NCI-H2081 (cell line): ENCODE data around the gene CACNA2D4.

Experiments
- DNase-seq, 2 experiments: peaks; one replicate each; lab custom pipeline; 2025; lab: John Stamatoyannopoulos, UW

Gene CACNA2D4

GRCh38 chr12:1888923-1889322, 29.5 kb downstream of the CACNA2D4 start:
- DNase-seq = no peak

- DNase-seq = no peak
Observed at GRCh38 chr12:1886396-1887008, 31.9 kb downstream of the CACNA2D4 start.

DNA sequence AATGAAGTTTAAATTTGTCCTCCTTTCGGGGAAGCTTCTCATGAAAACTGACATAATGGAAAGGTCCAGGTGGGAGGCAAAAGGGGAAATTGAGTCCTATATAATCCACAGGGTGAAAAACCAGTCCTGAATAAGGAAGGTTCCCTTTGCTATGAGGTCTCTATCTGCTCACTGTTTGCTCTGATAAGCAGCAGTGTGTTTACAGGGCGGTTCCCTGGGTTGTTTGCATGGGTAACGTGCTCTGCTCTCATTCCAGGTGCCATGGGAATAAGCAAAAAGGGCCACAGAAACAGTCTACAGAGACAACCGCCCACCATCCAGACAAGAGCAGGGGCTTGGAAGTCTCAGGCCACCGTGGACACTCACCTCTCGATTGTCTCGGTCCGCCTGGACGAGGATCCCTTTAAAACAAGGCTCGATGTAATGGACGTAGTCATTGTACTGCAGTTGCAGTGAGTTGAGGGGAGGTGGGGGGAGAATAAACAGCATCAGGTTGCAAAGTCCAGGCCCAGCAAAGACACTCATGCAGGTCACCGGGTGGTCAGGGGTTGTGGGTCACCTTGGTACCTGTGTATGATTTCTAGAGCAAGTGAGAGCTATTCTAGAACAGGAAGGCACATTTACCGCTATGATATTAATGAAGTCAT, 32.7 kb downstream of the CACNA2D4 start:
- DNase-seq = no peak

- no peak for DNase-seq
Observed at GRCh38 chr12:1885082-1885596, 33.3 kb downstream of the CACNA2D4 start.

DNA sequence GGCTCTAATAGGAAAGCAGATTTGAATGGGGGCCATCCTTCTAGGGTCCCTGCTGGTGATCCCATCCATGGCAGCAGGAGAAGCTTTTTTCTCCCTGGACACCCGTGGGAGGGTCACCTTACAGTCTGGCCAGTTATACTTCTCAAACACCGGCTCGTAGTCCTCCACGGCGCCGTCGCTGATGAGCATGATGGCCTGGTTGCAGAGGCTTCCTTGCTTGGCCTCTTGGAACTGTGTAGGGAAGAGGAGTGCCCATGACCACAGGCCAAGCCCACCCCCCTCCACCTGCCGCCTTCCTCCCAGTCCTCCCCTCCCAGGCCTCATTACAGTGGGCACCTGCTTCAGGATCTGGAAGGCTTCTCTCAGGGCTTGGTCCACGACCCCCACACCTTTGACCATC, 33.8 kb downstream of the CACNA2D4 start:
- no peak for DNase-seq

- DNase-seq = no peak
Observed at GRCh38 chr12:1883513-1883912, 34.9 kb downstream of the CACNA2D4 start.

- no peak for DNase-seq
Observed at GRCh38 chr12:1882850-1883470, 35.5 kb downstream of the CACNA2D4 start.

DNA sequence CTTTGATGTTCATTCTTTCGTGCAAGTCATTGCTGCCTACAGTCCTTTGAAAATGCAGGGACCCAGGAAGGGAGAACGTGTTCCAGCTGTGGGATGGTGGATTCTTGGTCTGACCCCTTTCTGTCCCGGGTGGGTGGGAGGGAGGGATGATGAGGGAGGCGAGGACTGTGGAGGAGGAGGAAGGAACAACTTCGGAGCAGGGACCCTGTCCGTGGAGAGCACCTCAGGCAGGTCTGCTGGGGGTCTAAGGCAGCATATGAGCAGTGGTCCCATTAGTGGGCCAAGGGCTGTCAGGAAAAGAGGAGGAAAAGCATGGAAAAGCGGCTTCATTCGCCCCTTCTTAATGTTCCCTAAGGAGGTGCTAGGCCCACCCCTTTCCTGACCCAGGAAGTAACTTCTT, 36.0 kb downstream of the CACNA2D4 start:
- DNase-seq = no peak

DNA sequence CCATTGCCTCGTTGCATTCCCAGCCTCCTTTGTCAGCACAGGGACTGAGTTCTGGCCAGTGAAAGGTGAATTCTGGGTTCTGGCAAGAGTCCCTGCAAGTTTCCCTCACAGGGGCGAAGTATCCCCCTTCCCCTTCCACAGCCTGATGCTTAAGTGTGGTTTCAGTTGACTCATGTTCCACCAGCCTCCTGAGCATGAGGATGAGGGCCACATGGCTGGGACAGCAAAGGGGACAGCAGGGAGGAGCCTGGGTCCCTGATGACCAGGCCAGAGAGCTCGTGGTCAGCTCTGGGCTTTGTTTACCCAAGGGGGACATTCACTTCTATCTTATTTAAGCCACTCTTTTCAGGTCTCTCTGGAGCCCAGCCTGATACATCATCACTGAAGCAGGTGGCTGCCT, 36.5 kb downstream of the CACNA2D4 start:
- no peak for DNase-seq

DNA sequence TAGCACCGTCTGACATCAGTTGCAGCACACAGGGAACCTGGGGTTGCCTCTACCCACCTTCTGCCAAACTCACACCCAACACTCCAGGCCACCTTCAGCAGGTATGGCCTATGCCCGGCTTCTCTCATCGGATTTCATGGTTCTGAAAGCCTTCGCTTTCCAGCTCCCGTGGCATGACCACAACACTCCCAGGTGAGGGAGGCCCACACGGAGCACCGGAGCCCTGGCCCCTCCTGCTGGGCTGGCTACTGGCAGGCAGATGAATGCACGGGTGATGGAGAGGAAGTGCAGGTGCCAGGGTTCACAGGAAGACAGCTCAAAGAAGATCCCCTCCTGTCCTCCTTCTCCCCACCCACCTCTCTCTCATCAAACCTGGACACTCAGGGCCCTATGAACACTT, 37.2 kb downstream of the CACNA2D4 start:
- no peak for DNase-seq

DNA sequence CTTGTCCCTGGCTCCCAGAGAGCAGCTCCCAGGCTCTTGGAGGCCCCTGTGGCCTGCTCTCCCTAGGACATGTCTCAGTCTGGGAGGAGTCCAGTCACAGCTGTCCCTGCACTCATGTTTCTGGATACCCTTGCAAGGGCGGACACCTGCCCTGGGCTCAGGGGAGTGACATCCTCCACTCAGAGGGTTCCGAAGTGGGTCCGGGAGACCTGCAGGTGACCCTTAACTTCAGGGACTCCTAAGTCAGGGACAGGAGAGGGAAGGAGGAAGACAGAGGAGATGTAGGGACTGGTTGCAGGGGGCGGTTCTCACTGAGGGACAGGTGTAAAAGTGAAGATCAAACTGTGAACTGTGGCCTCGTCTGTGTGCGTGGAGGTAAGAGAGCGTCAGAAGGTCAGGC, 37.6 kb downstream of the CACNA2D4 start:
- DNase-seq = no peak

DNA sequence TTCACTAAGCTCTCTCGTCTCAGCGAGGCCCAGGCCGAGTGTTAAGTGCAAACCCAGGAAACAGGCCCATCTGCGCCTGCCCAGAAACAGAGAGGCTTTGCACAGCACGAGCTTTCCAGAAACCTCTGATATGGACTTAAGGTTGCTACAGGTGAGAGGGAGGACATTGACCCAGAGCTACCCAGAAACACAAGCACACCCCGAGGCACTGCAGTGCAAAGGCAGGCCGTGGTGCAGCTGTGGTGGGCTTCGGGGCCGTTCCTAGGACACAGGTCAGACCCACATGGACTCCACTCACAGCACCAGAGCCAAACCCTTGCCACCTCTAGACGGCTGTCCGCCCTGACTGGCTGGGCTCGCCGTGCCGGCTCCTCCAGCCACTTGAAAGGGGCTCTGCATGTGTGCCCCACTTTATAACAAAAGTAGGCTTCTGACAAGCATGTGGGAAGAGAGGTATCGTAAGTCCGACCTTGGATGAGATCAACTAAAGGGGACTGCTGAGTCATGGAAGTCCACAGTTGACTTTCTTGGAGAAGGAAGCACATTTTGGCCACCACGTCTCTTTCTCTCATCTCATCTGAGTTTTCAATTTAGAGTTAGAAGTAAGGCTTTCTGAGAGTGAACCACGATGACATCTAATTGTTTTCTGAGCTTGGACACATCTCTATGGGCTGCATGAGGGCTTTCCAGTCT, 38.2 kb downstream of the CACNA2D4 start:
- DNase-seq = no peak

GRCh38 chr12:1879633-1880032, 38.8 kb downstream of the CACNA2D4 start:
- DNase-seq = no peak

DNA sequence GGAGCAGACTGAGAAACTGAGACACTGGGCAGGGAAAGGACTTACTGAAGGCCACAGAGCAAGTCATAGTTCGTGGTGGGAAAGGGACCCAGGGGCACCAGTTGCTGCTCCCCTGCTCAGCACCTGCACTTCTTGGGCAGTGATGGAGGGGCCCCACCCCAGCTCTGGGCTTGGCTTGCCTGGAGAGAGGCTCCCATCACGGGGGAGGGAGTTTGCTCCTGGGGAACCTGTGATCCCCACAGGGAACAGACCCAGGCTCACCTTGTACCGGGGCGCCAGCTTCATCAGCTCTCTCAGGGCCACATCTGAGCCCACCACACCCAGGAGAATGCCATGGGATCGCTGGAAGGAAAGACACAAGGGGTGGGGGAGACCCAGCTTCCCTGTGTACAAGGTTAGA, 39.8 kb downstream of the CACNA2D4 start:
- no peak for DNase-seq

GRCh38 chr12:1878214-1878613, 40.2 kb downstream of the CACNA2D4 start:
- no peak for DNase-seq

- no peak for DNase-seq
Observed at GRCh38 chr12:1877169-1877878, 41.1 kb downstream of the CACNA2D4 start.

DNA sequence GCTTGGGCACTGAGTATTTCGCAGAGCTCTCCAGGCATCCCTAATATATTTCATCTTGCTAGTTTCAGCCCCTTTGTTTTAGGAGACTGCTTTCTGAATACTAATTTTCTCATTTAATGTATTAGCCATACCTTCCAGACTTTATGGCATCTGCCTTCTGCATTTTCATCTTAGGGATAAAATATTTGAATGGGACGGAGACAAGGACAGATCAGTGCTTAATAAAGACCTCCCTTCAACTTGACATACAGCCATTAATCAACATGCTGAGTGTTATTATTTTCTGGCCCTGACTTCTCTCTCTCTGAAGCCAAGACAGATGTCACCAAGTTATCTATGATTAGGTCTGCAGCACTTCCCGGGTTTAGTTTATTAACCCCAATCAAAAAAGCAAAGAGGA, 42.4 kb downstream of the CACNA2D4 start:
- no peak for DNase-seq

DNA sequence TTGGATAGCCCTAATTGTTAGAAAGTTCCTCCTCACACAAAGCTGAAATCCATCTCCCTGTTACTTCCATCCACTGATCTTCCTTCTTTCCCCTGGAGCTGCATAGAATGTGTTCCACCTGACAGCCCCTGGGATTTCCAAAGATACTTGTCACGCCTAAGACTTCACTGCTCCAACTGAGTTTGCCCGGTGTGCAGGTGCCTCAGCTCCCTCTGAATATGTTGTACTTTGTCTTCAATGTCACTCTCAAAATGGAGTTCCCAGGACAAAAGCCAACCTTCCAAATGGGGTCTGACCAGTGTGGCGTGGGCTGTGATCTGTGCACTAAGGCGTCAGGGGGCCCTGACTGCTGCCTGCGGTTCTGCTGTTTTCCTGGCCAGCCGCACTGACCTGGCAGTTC, 42.8 kb downstream of the CACNA2D4 start:
- no peak for DNase-seq

DNA sequence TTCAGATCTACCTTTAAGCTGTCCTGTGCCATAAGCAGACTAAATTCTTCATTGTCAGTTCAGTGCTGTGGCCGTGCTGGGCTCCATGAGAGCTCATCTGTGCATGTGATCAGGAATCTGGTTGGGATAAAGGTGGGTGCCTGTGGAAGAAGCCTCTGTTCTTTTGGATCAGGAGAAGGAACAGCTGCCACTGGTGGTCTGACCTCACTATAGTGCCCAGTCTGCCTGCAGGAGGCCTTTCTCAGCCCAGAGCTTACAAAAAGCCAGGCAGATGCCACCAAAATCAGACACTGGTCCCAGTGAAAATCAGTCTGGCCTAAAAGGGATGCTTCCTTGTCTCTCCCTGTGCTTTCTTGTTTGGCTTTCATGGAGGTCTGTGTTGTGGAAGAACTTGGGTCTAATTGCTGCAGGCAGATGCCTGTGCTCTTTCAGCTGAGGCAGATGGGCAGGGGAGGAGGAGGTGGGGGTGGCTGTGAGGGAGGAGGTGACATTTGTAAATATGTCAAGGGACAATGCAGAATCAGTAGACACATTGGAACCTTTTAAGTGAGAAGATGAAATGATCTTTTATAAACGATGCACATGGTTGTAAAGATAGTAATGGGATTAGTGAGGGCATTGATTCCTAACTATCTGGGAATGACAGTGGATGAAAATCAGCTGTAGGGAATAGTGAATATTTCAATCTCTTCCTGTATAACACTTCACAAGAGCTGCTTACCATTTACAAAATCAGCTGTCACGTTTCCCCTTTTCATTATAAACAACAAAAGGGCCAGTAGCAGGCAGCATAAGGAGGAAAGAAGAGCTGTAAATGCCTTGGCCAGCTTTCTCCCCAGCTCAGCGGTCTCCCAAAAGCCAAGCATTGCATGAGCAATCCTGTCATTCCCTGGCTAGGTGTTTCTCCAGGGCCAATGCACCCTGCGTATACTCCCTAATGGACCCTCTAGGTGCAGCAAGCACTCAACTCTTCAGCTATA, 44.6 kb downstream of the CACNA2D4 start:
- no peak for DNase-seq

GRCh38 chr12:1872448-1872847, 46.0 kb downstream of the CACNA2D4 start:
- DNase-seq = no peak

DNA sequence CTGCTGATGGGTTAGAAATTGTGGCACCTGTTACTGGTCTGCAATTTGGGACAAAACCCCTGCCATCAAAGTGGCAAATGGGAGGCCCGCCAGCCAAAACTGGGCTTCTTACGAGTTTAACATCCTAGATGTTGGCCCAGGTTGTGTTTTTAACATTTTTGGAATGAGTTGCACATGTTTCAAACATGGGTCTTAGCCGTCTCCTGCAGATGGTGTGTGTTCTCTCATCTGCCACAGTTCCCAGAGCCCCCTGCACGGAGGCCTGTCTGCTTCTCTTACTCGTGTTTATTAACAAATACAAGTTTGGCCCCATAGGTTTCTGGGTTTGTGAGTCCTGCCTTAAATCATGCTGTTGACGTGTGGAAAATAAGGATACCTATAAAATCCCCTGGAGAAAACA, 46.5 kb downstream of the CACNA2D4 start:
- no peak for DNase-seq
